GM06990 (cell line): ENCODE data around the gene CAMTA1.

Experiments used
- DNase-seq: peaks from one replicate; pipeline ENCODE4 v3.0.0-alpha.2; 2011; ENCODE audit not compliant: insufficient read length; ENCODE audit errors: extremely low read depth
- H3K27me3 ChIP-seq: replicated peaks from 2 replicates; pipeline ENCODE4 v1.6.0; 2011; ENCODE audit warnings: low read length; ENCODE audit not compliant: control insufficient read depth, insufficient read depth
- H3K36me3 ChIP-seq: 2 replicates; pipeline ENCODE4 v1.5.1; 2011; ENCODE audit warnings: low read length; ENCODE audit not compliant: control insufficient read depth, insufficient read depth
- H3K4me3 ChIP-seq: replicated peaks from 2 replicates; pipeline ENCODE4 v1.5.1; 2011; ENCODE audit warnings: low read depth, mild to moderate bottlenecking, control low read depth, low read length
- CTCF ChIP-seq: IDR thresholded peaks from 2 replicates; pipeline ENCODE4 v1.5.1; 2011; ENCODE audit warnings: low read length, control low read depth, mild to moderate bottlenecking, inconsistent platforms; ENCODE audit not compliant: insufficient read depth, poor library complexity, severe bottlenecking

The CAMTA1 gene

GRCh38 chr1:7575041-7575400, 789.8 kb downstream of the CAMTA1 start:
- DNase-seq, result no peak
- Histone ChIP-seq H3K36me3 (no peaks in the 10 kb centered on the region), H3K4me3 (no peak overlapping the region), H3K27me3 (no peaks in the 10 kb centered on the region; the same call in 1 of the 2 replicates)
- TF ChIP-seq CTCF, result no peak

- no peak overlapping the region for H3K4me3 ChIP-seq
- no peaks in the 10 kb centered on the region for H3K36me3 ChIP-seq
- no peaks in the 10 kb centered on the region; the same call in 1 of the 2 replicates for H3K27me3 ChIP-seq
- no peak for TF ChIP-seq CTCF
- no peak for DNase-seq
Measured at GRCh38 chr1:7576946-7577657, 791.8 kb downstream of the CAMTA1 start.

- no peak for TF ChIP-seq CTCF
- no peaks in the 10 kb centered on the region; the same call in 1 of the 2 replicates for H3K27me3 ChIP-seq
- H3K4me3 ChIP-seq, result no peak overlapping the region
- no peaks in the 10 kb centered on the region for H3K36me3 ChIP-seq
- DNase-seq, result no peak
Measured at GRCh38 chr1:7578206-7578605, 793.0 kb downstream of the CAMTA1 start.

- TF ChIP-seq CTCF, result no peak
- Histone ChIP-seq H3K36me3 (no peaks in the 10 kb centered on the region), H3K4me3 (no peak overlapping the region), H3K27me3 (no peaks in the 10 kb centered on the region; the same call in 1 of the 2 replicates)
- no peak for DNase-seq
Measured at GRCh38 chr1:7579016-7579415, 793.8 kb downstream of the CAMTA1 start.

- Histone ChIP-seq H3K27me3 (no peaks in the 10 kb centered on the region; the same call in 1 of the 2 replicates), H3K36me3 (no peaks in the 10 kb centered on the region), H3K4me3 (no peak overlapping the region)
- no peak for DNase-seq
- no peak for TF ChIP-seq CTCF
Measured at GRCh38 chr1:7579831-7580804, 794.9 kb downstream of the CAMTA1 start.
